Testis (tissue), 2 donors: ENCODE data around the gene TRIO.
"Not testable (repeated sequence)": the region's sequence is repeated elsewhere in the genome, so short reads cannot be mapped to it uniquely, and the experiment has no call there.

Source experiments
- CTCF ChIP-seq, 3 experiments: fragments of 450-650 bp in 2 of 3; fragments of 200-600 bp in 1 of 3; sonication (generic) in 1 of 3; IDR thresholded peaks; one replicate each; pipeline ENCODE4 v1.5.1; 2016 to 2019; ENCODE audit warnings: antibody characterized with exemption in 3 of 3, mild to moderate bottlenecking in 2 of 3, moderate library complexity in 1 of 3
- POLR2A ChIP-seq: fragments of 450-650 bp; IDR thresholded peaks from one replicate; pipeline ENCODE4 v1.6.1; 2017; ENCODE audit warnings: antibody characterized with exemption, mild to moderate bottlenecking, moderate library complexity

GRCh38 chr5:14207428-14207827 is 64.3 kb downstream of the TRIO start:
- TF ChIP-seq CTCF (IDR thresholded peaks at IDR 0.05); POLR2A: not testable (repeated sequence)
